Esophagus muscularis mucosa (tissue), 4 donors: ENCODE data around the gene EFHC1. TPM values are rescaled to one million over a fixed set of nuclear protein-coding genes. Genes with fewer than 3 reads are reported as not detected.

Experiments used
- DNase-seq: peaks from one replicate; pipeline ENCODE4 v3.0.0-alpha.2; 2017; ENCODE audit errors: extremely low spot score
- H3K27ac ChIP-seq, 4 donors: fragments of 200-600 bp; sonication (generic); replicated peaks in 1 of 4; 1 replicate in 3 of 4; 2 replicates in 1 of 4; pipeline ENCODE4 v1.5.1; 2016 to 2019; ENCODE audit warnings: mild to moderate bottlenecking in 1 of 4
- H3K27me3 ChIP-seq, 4 donors: fragments of 200-600 bp; sonication (generic); one replicate each; pipeline versions ENCODE4 v1.5.1 to v1.6.0; 2016 to 2019
- H3K36me3 ChIP-seq, 4 donors: fragments of 200-600 bp; sonication (generic); one replicate each; pipeline ENCODE4 v1.5.1; 2016 to 2019
- H3K4me1 ChIP-seq, 4 donors: fragments of 200-600 bp; sonication (generic); one replicate each; pipeline ENCODE4 v1.5.1; 2016 to 2019
- H3K4me3 ChIP-seq, 4 donors: fragments of 200-600 bp; sonication (generic); 1 replicate in 2 of 4; 2 replicates in 2 of 4; pipeline ENCODE4 v1.5.1; 2016 to 2019; ENCODE audit warnings: mild to moderate bottlenecking in 4 of 4, moderate library complexity in 1 of 4
- H3K9me3 ChIP-seq, 4 donors: fragments of 200-600 bp; sonication (generic); 1 replicate in 3 of 4; 2 replicates in 1 of 4; pipeline ENCODE4 v1.5.1; 2016 to 2019
- CTCF ChIP-seq, 3 experiments: fragments of 200-600 bp in 2 of 3; fragments of 450-650 bp in 1 of 3; sonication (generic) in 2 of 3; IDR thresholded peaks; one replicate each; pipeline ENCODE4 v1.5.1; 2017 to 2019; ENCODE audit warnings: antibody characterized with exemption in 3 of 3, mild to moderate bottlenecking in 2 of 3, moderate library complexity in 1 of 3
- EP300 ChIP-seq: sonication (generic); formaldehyde crosslinking; IDR thresholded peaks from one replicate; pipeline ENCODE4 v1.6.1; 2017; ENCODE audit warnings: antibody characterized with exemption
- POLR2A ChIP-seq: fragments of 450-650 bp; IDR thresholded peaks from one replicate; pipeline ENCODE4 v1.6.1; 2017; ENCODE audit warnings: antibody characterized with exemption, moderate library complexity, mild to moderate bottlenecking, low read depth
- POLR2AphosphoS5 ChIP-seq, 2 donors: sonication (generic); formaldehyde crosslinking; IDR thresholded peaks; one replicate each; pipeline ENCODE4 v1.6.1; 2017; ENCODE audit warnings: antibody characterized with exemption in 2 of 2
- WGBS: methylation state at CpG from one replicate; pipeline ENCODE4 v1.1.5; 2018; 5-methylcytosine and 5-hydroxymethylcytosine counted together
- intact Hi-C: fragments of 100-400 bp; cut with DNase I; formaldehyde crosslinking; loops from one replicate; pipeline ENCODE4 v1.15.1; 2023
- total RNA-seq, 4 donors: library from RNA; depleted of rRNA; stranded (reverse); fragments of >200 nt; gene quantifications; one replicate each; pipeline versions ENCODE4 v1.1.0 to v1.2.1, GENCODE V29; 2016

Gene EFHC1
- total RNA-seq, 4 donors from 2014 or later = 7.5 to 21.2 (median 10.2) TPM

GRCh38 chr6:52553719-52554118 lies 133.6 kb downstream of the EFHC1 start:
- Histone ChIP-seq H3K4me1 (peaks cover 59 to 96% (median 90%) of the 10 kb centered on the region in 4 donors), H3K27me3 (no peaks in the 10 kb centered on the region), H3K4me3 (no peak overlapping the region), H3K9me3 (no peaks in the 10 kb centered on the region), H3K36me3 (no peaks in the 10 kb centered on the region), H3K27ac (no peak overlapping the region)
- 83% methylated on average over 2 of the region's 2 CpGs for WGBS
- DNase-seq = no peak
- TF ChIP-seq POLR2AphosphoS5 (IDR thresholded peaks at IDR 0.05) (no peak), POLR2A (no peak), EP300 (no peak), CTCF (IDR thresholded peaks at IDR 0.05) (no peak)
- intact Hi-C loops = no loop called here

GRCh38 chr6:52554684-52555280 lies 134.6 kb downstream of the EFHC1 start:
- Histone ChIP-seq H3K4me3 (no peak overlapping the region), H3K36me3 (no peaks in the 10 kb centered on the region), H3K4me1 (peaks cover 54 to 97% (median 85%) of the 10 kb centered on the region in 4 donors), H3K27me3 (no peaks in the 10 kb centered on the region), H3K27ac (peak overlapping the region in 3 of 4 donors; percentile 55 to 66 (median 64)), H3K9me3 (no peaks in the 10 kb centered on the region)
- no peak for TF ChIP-seq EP300
- TF ChIP-seq POLR2A = no peak
- TF ChIP-seq CTCF (IDR thresholded peaks at IDR 0.05) = no peak
- TF ChIP-seq POLR2AphosphoS5 (IDR thresholded peaks at IDR 0.05) = no peak
- 89% methylated on average over 6 of the region's 6 CpGs for WGBS
- DNase-seq = no peak
- intact Hi-C loops = no loop called here

- peaks cover 48 to 97% (median 83%) of the 10 kb centered on the region in 4 donors for H3K4me1 ChIP-seq
- intact Hi-C loops = no loop called here
Measured at GRCh38 chr6:52555518-52556233, 135.5 kb downstream of the EFHC1 start.

GRCh38 chr6:52557389-52558265 lies 137.5 kb downstream of the EFHC1 start:
- no peak for DNase-seq
- no peaks in the 10 kb centered on the region for H3K9me3 ChIP-seq
- H3K4me3 ChIP-seq = no peak overlapping the region
- H3K36me3 ChIP-seq = no peaks in the 10 kb centered on the region
- 45% methylated on average over 9 of the region's 11 CpGs for WGBS
- peak overlapping the region; percentile 55 to 69 (median 62) for H3K27ac ChIP-seq
- intact Hi-C loops = no loop called here
- H3K27me3 ChIP-seq = no peaks in the 10 kb centered on the region
- peaks cover 34 to 90% (median 70%) of the 10 kb centered on the region in 4 donors for H3K4me1 ChIP-seq
- TF ChIP-seq EP300 = no peak
- no peak for TF ChIP-seq CTCF (IDR thresholded peaks at IDR 0.05)
- no peak for TF ChIP-seq POLR2AphosphoS5 (IDR thresholded peaks at IDR 0.05)
- TF ChIP-seq POLR2A = no peak

More at GRCh38 chr6:52555518-52556233, 135.5 kb downstream of the EFHC1 start:
- Histone ChIP-seq H3K4me3 (peak overlapping the region in 1 of 4 donors; percentile 16), H3K9me3 (no peaks in the 10 kb centered on the region), H3K27me3 (no peaks in the 10 kb centered on the region), H3K36me3 (no peaks in the 10 kb centered on the region), H3K27ac (peak overlapping the region; percentile 52 to 66 (median 60))
- WGBS = 50% methylated on average over 5 of the region's 5 CpGs
- TF ChIP-seq POLR2A (no peak), EP300 (no peak), POLR2AphosphoS5 (IDR thresholded peaks at IDR 0.05) (no peak), CTCF (IDR thresholded peaks at IDR 0.05) (no peak)
- DNase-seq = no peak
